HUES6 (cell line): ENCODE data around the gene NME5.
"Not testable (repeated sequence)": the region's sequence is repeated elsewhere in the genome, so short reads cannot be mapped to it uniquely, and the experiment has no call there.

Source experiments
- H3K27ac ChIP-seq: 2 replicates; pipeline ENCODE4 v1.7.0; 2013; ENCODE audit warnings: low read depth, mild to moderate bottlenecking, low read length, inconsistent platforms
- H3K27me3 ChIP-seq: 2 replicates; pipeline ENCODE4 v1.6.1; 2013; ENCODE audit warnings: low read length; ENCODE audit not compliant: control insufficient read depth, insufficient read depth
- H3K36me3 ChIP-seq: 2 replicates; pipeline ENCODE4 v1.6.1; 2013; ENCODE audit warnings: low read length; ENCODE audit not compliant: control insufficient read depth, insufficient read depth
- H3K4me1 ChIP-seq: 2 replicates; pipeline ENCODE4 v1.6.1; 2013; ENCODE audit warnings: low read length; ENCODE audit not compliant: control insufficient read depth, insufficient read depth
- H3K4me3 ChIP-seq: 2 replicates; pipeline ENCODE4 v1.5.1; 2013; ENCODE audit warnings: low read depth, low read length
- H3K9ac ChIP-seq: one replicate; pipeline ENCODE4 v1.6.1; 2013; ENCODE audit warnings: mild to moderate bottlenecking, low read length
- H3K9me3 ChIP-seq: 2 replicates; pipeline ENCODE4 v1.6.1; 2013; ENCODE audit warnings: low read depth, low read length; ENCODE audit not compliant: control insufficient read depth, insufficient read depth

The NME5 gene

DNA sequence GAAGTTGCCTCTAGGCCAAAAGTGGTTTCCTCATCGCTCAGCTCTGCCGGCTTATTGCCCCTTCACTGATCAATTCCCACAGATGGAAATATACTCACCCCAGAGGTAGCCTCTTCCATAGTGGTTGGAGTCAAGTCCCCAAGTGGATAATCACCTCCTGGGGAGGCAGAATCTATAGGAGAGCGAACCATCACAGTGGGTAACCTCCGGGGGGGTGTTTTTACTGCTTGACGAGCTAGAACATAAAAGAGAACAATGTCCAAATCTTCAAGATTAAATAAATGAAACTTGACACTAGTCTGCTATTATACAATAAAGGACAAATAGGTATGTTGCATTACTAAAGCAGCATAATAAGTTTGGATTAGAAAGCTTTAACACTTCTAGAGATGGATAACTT is 29.9 kb upstream of the NME5 start:
- Histone ChIP-seq H3K9ac (no peak overlapping the region), H3K4me1 (no peaks in the 10 kb centered on the region), H3K36me3 (peaks cover 100% of the 10 kb centered on the region), H3K27me3 (no peaks in the 10 kb centered on the region), H3K27ac (no peak overlapping the region), H3K4me3 (no peak overlapping the region), H3K9me3 (no peaks in the 10 kb centered on the region)

DNA sequence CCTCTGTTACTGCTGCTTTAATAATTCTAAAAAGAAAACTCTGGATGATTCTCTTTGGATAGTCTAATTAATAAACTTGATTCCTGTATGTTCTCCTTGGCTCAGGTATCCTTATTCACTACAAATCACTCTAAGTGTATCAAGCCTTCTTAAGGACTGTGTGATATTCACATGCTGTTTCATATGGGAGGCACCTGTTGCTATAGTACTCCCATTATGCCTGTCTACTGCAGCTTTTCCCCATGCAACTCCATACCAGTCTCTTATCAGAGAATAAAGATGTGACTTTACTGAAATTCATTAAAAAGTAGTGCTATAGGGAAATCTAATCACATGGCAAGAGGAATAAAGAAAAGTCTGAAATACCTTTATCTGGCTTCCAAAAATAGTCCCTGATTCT is 24.5 kb upstream of the NME5 start:
- H3K4me1 ChIP-seq, result no peaks in the 10 kb centered on the region
- H3K9me3 ChIP-seq, result no peaks in the 10 kb centered on the region
- H3K36me3 ChIP-seq, result peaks cover 100% of the 10 kb centered on the region
- no peak overlapping the region for H3K27ac ChIP-seq
- H3K9ac ChIP-seq, result no peak overlapping the region
- no peaks in the 10 kb centered on the region for H3K27me3 ChIP-seq
- no peak overlapping the region for H3K4me3 ChIP-seq

DNA sequence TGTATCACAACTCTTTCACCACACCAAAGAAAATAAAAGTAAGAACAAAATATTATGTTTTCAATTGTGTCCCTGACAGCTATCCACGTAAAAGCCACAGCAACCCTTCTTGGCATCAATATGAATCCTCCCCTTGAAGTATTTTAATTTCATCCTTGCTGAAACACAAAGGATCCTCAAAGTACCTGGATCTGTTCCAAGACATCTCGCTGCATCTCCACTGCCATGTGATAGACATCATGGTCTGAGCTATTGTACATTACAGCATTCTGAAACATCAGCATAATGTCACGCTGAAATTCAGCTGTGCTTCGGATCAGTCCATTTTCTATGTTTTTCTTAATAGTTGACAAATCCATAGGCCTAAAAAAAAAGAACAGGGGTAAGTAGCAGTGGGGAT is 21.5 kb upstream of the NME5 start:
- Histone ChIP-seq H3K9ac (no peak overlapping the region), H3K9me3 (no peaks in the 10 kb centered on the region), H3K36me3 (peaks cover 93% of the 10 kb centered on the region), H3K27me3 (no peaks in the 10 kb centered on the region), H3K4me1 (no peaks in the 10 kb centered on the region), H3K27ac (no peak overlapping the region), H3K4me3 (no peak overlapping the region)

DNA sequence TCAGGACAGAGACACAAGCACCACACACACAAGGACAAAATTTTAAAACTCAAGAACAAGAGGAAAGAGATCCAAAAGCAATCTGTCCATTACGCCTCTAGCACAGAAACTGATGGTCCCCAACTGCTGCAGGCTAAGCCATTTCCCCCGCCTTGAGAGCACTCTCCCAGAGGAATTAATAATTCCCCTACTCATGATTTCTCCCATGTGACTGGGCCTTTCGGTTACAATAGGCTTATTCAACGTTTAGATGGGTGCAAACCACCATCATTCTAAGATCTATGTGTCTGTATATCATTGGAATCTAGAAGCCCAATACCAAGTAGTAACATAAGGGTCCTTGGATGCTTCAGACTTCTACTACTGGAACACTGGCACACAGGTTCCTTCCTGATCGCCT is 20.4 kb upstream of the NME5 start:
- no peaks in the 10 kb centered on the region for H3K9me3 ChIP-seq
- H3K36me3 ChIP-seq, result peaks cover 85% of the 10 kb centered on the region
- no peaks in the 10 kb centered on the region for H3K4me1 ChIP-seq
- no peak overlapping the region for H3K9ac ChIP-seq
- no peak overlapping the region for H3K4me3 ChIP-seq
- no peaks in the 10 kb centered on the region for H3K27me3 ChIP-seq
- H3K27ac ChIP-seq, result no peak overlapping the region

DNA sequence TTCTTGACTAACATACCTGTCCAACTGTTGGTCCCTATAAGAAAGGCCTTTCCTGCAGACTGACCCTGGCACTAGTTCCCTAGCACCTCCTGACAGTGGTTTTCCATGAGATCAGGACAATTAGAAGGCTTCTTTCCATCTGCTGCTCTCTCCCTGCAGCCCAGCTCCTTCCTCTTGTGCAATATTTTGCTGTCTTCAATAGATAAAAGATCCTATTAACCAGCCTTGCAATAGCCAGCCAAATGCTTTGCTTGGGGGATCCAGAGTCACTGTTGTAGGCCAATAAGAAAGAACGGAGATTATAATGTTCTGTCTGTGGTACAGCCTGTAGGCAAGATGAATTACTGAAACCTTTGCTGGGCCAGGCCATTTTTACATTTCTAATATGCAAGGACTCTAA is 18.4 kb upstream of the NME5 start:
- Histone ChIP-seq H3K27me3 (no peaks in the 10 kb centered on the region), H3K9ac (no peak overlapping the region), H3K4me3 (no peak overlapping the region), H3K9me3 (no peaks in the 10 kb centered on the region), H3K4me1 (no peaks in the 10 kb centered on the region), H3K27ac (no peak overlapping the region), H3K36me3 (peaks cover 65% of the 10 kb centered on the region)

DNA sequence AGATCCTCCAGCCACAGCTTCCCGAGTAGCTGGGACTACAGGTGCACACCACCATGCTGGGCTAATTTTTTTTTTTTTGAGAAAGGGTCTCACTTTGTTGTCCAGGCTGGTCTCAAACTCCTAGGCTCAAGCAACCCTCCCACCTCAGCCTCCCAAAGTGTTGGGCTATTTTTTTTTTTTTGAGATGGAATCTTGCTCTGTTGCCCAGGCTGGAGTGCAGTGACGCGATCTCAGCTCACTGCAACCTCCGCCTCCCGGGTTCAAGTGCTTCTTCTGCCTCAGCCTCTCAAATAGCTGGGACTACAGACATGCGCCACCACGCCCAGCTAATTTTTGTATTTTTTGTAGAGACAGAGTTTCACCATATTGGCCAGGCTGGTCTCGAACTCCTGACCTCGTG is 16.7 kb upstream of the NME5 start:
- not testable (repeated sequence) for H3K27me3 ChIP-seq, H3K27ac ChIP-seq, H3K4me1 ChIP-seq, H3K9ac ChIP-seq, H3K9me3 ChIP-seq, H3K4me3 ChIP-seq
- H3K36me3 ChIP-seq, result peaks cover 48% of the 10 kb centered on the region

DNA sequence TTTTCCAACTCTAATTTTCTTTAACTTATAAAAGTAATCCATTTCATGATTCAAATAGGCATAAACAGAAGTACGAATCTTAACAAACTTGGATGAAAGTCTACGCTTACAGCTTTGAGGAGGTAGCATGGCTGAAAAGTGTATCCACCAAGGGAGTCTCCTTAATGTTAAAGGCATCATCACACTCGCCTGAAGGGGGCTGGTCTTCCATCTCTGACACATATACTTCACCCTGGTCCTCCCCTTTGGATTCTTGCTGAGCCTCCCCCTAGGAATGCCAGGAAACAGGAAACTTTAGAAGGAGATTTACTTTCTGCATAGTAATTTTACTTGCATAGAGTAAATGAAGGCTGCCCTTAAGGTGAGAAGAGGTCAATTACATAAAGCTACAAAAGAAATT is 10.3 kb upstream of the NME5 start:
- H3K27ac ChIP-seq, result no peak overlapping the region
- H3K9ac ChIP-seq, result no peak overlapping the region
- H3K4me3 ChIP-seq, result no peak overlapping the region
- no peaks in the 10 kb centered on the region for H3K36me3 ChIP-seq
- no peaks in the 10 kb centered on the region for H3K9me3 ChIP-seq
- H3K4me1 ChIP-seq, result no peaks in the 10 kb centered on the region
- H3K27me3 ChIP-seq, result no peaks in the 10 kb centered on the region

DNA sequence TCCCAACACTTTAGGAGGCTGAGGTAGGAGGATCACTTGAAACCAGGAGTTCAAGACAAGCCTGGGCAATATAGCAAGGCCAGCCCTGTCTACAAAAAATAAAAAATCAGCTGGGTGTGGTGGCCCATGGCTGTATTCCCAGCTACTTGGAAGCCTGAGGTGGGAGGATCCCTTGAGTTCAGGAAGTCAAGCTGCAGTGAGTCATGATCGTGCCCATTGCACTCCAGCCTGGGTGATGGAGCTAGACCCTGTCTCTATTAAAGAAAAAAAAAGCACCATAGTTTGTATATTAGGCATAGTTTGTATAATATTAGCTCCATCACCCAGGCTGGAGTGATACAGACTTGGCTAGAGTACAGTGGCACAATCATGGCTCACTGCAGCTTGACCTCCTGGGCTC is 9.6 kb upstream of the NME5 start:
- H3K36me3 ChIP-seq, result no peaks in the 10 kb centered on the region
- H3K9ac ChIP-seq, result no peak overlapping the region
- H3K4me3 ChIP-seq, result no peak overlapping the region
- H3K27ac ChIP-seq, result no peak overlapping the region
- H3K9me3 ChIP-seq, result 0 out of 2 replicates have a peak, but pooled peaks cover under 1% of the 10 kb centered on the region
- no peaks in the 10 kb centered on the region for H3K4me1 ChIP-seq
- H3K27me3 ChIP-seq, result no peaks in the 10 kb centered on the region

DNA sequence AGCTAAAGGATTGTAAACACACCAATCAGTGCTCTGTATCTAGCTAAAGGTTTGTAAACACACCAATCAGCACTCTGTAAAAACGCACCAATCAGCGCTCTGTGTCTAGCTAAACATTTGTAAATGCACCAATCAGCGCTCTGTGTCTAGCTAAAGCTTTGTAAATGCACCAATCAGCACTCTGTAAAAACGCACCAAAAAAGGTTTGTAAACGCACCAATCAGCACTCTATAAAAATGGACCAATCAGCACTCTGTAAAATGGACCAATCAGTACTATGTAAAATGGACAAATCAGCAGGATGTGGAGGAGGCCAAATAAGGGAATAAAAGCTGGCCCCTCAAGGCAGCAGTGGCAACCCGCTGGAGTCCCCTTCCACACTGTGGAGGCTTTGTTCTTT is 4.3 kb upstream of the NME5 start:
- H3K4me1 ChIP-seq, H3K36me3 ChIP-seq, H3K27me3 ChIP-seq, H3K4me3 ChIP-seq, H3K9ac ChIP-seq, H3K27ac ChIP-seq, H3K9me3 ChIP-seq: not testable (repeated sequence)

DNA sequence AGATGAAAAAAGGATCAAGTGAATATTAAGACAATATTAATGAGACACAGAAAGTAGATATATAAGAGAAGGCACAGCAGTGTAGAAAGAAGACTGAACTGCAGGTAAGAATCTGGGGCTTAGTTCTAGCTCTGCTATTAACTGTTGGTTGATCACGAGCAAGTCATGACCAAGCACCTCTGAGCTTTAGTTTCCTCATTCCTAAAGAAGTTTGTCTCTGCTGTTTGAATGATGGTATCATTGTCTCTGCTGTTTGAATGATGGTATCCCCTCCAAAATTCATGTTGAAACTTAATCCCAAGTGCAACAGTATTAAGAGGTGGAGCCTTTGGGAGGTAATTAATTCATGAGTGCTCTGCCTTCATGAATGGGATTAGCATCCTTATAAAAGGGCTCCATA is 2.5 kb upstream of the NME5 start:
- Histone ChIP-seq H3K4me1 (no peaks in the 10 kb centered on the region), H3K27ac (no peak overlapping the region), H3K9me3 (0 out of 2 replicates have a peak, but pooled peaks cover 5% of the 10 kb centered on the region), H3K4me3 (no peak overlapping the region), H3K27me3 (no peaks in the 10 kb centered on the region), H3K36me3 (no peaks in the 10 kb centered on the region), H3K9ac (no peak overlapping the region)

DNA sequence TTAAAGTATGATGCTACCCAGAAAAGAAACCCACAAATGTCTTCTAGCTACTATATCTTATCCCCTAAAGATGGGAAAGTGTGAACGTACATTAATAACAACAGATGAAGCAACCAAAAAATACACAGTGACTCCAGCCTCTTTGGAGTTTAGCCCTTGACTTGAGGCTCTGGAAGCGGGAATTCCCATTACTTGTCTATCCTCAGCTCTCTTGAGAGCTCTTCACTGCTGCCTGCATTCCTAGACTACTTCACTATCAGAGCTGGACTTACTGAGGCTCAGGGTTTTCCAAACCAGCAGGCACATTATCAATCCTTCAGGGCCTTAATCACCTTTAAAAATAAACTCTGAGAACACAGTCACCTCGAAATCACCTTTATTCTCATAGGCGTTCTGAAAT is 1.0 kb upstream of the NME5 start:
- Histone ChIP-seq H3K27me3 (no peaks in the 10 kb centered on the region), H3K36me3 (no peaks in the 10 kb centered on the region), H3K4me1 (no peaks in the 10 kb centered on the region), H3K9ac (no peak overlapping the region), H3K27ac (no peak overlapping the region), H3K4me3 (no peak overlapping the region), H3K9me3 (0 out of 2 replicates have a peak, but pooled peaks cover 5% of the 10 kb centered on the region)

DNA sequence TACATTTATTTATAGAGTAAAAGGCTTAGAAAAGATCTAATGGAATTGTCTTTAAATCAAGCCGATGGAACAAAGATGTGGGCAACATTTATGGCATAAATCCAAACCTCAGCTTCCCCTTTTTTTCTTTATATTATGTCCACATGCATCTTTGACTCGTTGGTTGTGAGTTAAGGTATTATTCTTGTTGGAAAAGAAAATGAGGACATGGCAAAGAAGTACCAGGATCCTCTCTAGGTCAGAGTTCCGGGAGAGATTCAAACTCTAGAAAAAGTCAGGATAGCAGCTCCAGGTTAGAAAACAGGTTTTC is 508 bp upstream of the NME5 start:
- Histone ChIP-seq H3K27me3 (no peaks in the 10 kb centered on the region), H3K27ac (no peak overlapping the region), H3K36me3 (no peaks in the 10 kb centered on the region), H3K9ac (no peak overlapping the region), H3K9me3 (0 out of 2 replicates have a peak, but pooled peaks cover 5% of the 10 kb centered on the region), H3K4me1 (no peaks in the 10 kb centered on the region), H3K4me3 (peak overlapping the region; percentile 87)
